ENCODE data around the gene CCT4. TPM values are rescaled to one million over a fixed set of nuclear protein-coding genes. Genes with fewer than 3 reads are reported as not detected.
"Not testable (repeated sequence)": the region's sequence is repeated elsewhere in the genome, so short reads cannot be mapped to it uniquely, and the experiment has no call there.

Gene CCT4
- total RNA-seq, 2 experiments from 2014 or later, result 388 to 390 TPM

- H3K4me1 Mint-ChIP-seq (ENCODE audit: low read depth), result no peaks in the 10 kb centered on the region
- no peak overlapping the region for H3K4me3 Mint-ChIP-seq
- ChIA-PET CTCF (no interaction called here), POLR2A (no interaction called here)
- ATAC-seq (no peak), DNase-seq (no peak)
- no peaks in the 10 kb centered on the region for H3K36me3 Mint-ChIP-seq (ENCODE audit: low read depth)
- no peak for TF ChIP-seq CTCF (IDR thresholded peaks at IDR 0.05)
- intact Hi-C loops (cut with micrococcal nuclease), result no loop called here
- no peaks in the 10 kb centered on the region for H3K9me3 Mint-ChIP-seq
- no peaks in the 10 kb centered on the region for H3K27me3 Mint-ChIP-seq
- H3K27ac Mint-ChIP-seq, result no peak overlapping the region
These were observed 38.3 kb upstream of the CCT4 start for GRCh38 chr2:61926531-61927477.

GRCh38 chr2:61924895-61925663 lies 36.6 kb upstream of the CCT4 start:
- ATAC-seq, result no peak
- no peak overlapping the region for H3K4me3 Mint-ChIP-seq
- H3K27me3 Mint-ChIP-seq, result no peaks in the 10 kb centered on the region
- POLR2A ChIA-PET, result no interaction called here
- no peak for TF ChIP-seq CTCF (IDR thresholded peaks at IDR 0.05)
- H3K36me3 Mint-ChIP-seq (ENCODE audit: low read depth), result no peaks in the 10 kb centered on the region
- H3K4me1 Mint-ChIP-seq (ENCODE audit: low read depth), result no peaks in the 10 kb centered on the region
- intact Hi-C loops (cut with micrococcal nuclease), result no loop called here
- no peak for DNase-seq
- CTCF ChIA-PET, result no interaction called here
- no peak overlapping the region for H3K27ac Mint-ChIP-seq
- H3K9me3 Mint-ChIP-seq, result no peaks in the 10 kb centered on the region

GRCh38 chr2:61922714-61923113 lies 34.3 kb upstream of the CCT4 start:
- intact Hi-C loops (cut with micrococcal nuclease), result no loop called here
- ChIA-PET POLR2A (no interaction called here), CTCF (no interaction called here)
- Mint-ChIP-seq H3K9me3 (no peaks in the 10 kb centered on the region), H3K27me3 (no peaks in the 10 kb centered on the region), H3K27ac (no peak overlapping the region), H3K4me3 (no peak overlapping the region), H3K4me1 (ENCODE audit: low read depth) (no peaks in the 10 kb centered on the region), H3K36me3 (ENCODE audit: low read depth) (no peaks in the 10 kb centered on the region)
- ATAC-seq (no peak), DNase-seq (no peak)
- no peak for TF ChIP-seq CTCF (IDR thresholded peaks at IDR 0.05)

- ATAC-seq (no peak), DNase-seq (no peak)
- ChIA-PET CTCF (interaction anchor here (1.0 kb wide), 1 partner anchor 491 kb away, joined by 4 read pairs; no protein-coding TSS in a partner anchor), POLR2A (interaction anchor here (0.6 to 2.2 kb wide), 2 partner anchors 15 to 370 kb away, joined by 3 to 5 read pairs; partner anchors contain the start of gene COMMD1)
- no peaks in the 10 kb centered on the region for H3K9me3 Mint-ChIP-seq
- H3K27me3 Mint-ChIP-seq, result no peaks in the 10 kb centered on the region
- H3K4me1 Mint-ChIP-seq (ENCODE audit: low read depth), result no peaks in the 10 kb centered on the region
- TF ChIP-seq CTCF (IDR thresholded peaks at IDR 0.05), result no peak
- H3K36me3 Mint-ChIP-seq (ENCODE audit: low read depth), result no peaks in the 10 kb centered on the region
- intact Hi-C loops (cut with micrococcal nuclease), result no loop called here
- no peak overlapping the region for H3K4me3 Mint-ChIP-seq
- no peak overlapping the region for H3K27ac Mint-ChIP-seq
These were observed 32.1 kb upstream of the CCT4 start for GRCh38 chr2:61920548-61920947.

GRCh38 chr2:61914794-61915193 lies 26.3 kb upstream of the CCT4 start:
- ATAC-seq; H3K27me3 Mint-ChIP-seq; H3K27ac Mint-ChIP-seq; CTCF ChIA-PET; H3K4me1 Mint-ChIP-seq (ENCODE audit: low read depth); H3K36me3 Mint-ChIP-seq (ENCODE audit: low read depth); intact Hi-C loops (cut with micrococcal nuclease); DNase-seq; H3K4me3 Mint-ChIP-seq; H3K9me3 Mint-ChIP-seq: not testable (repeated sequence)
- POLR2A ChIA-PET, result interaction anchor here (0.6 to 1.0 kb wide), 2 partner anchors 9 to 998 kb away, joined by 3 to 4 read pairs; partner anchors contain the start of gene COMMD1

Measured in activated CD8-positive, alpha-beta T cell treated with anti-CD3 and anti-CD28 coated beads for 36 hours (primary cell).